ENCODE results near the gene N4BP2L2. TPM values are rescaled to one million over a fixed set of nuclear protein-coding genes. Genes with fewer than 3 reads are reported as not detected.

The N4BP2L2 gene
- total and polyA plus RNA-seq, 2 of the 13 experiments (the other 11 are each of a cell fraction or from before 2014, with no cell fraction given): 58.9 to 81.2 TPM

DNA sequence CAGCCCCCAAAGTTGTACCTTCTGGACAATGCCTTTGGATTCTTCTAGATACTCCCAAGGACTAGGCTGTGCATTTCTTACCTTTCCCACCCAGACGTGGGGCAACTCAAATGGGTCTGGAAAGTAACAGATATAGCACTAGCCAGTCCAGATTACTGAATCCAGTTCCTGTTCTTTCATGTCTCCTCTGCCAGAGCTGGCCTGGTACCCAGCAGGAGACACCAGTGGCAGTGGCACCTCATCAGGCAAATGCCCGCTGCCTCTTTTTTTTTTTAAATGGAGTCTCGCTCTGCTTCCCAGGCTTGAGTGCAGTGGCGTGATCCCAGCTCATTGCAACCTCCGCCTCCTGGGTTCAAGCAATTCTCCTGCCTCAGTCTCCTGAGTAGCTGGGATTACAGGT is 43.2 kb downstream of the N4BP2L2 start:
- Histone ChIP-seq H3K27me3 (ENCODE audit: control insufficient read depth in 1 of 2, insufficient read depth in 2 of 2, low read length in 2 of 2) (no peaks in the 10 kb centered on the region), H3K79me2 (ENCODE audit: insufficient read depth, low read length) (no peaks in the 10 kb centered on the region), H3K9me3 (ENCODE audit: low read length) (no peaks in the 10 kb centered on the region), H3K36me3 (replicated peaks in 1 of 2; ENCODE audit: control insufficient read depth in 1 of 2, insufficient read depth in 2 of 2, low read length in 2 of 2) (no peaks in the 10 kb centered on the region), H3K4me2 (ENCODE audit: low read depth, low read length) (no peak overlapping the region), H3K4me3 (replicated peaks in 1 of 3; ENCODE audit: insufficient read depth in 1 of 3, low read depth in 2 of 3, low read length in 3 of 3) (no peak overlapping the region), H3K4me1 (ENCODE audit: insufficient read depth, low read length) (peaks cover 47% of the 10 kb centered on the region), H3K27ac (ENCODE audit: extremely low read length, insufficient read depth, low read length) (no peak overlapping the region), H2AFZ (ENCODE audit: low read length) (no peak overlapping the region), H4K20me1 (ENCODE audit: insufficient read depth, low read length) (no peaks in the 10 kb centered on the region), H3K9ac (ENCODE audit: insufficient read depth, low read depth, low read length) (no peak overlapping the region)
- no TSS peak for BruUV-seq (replicated peaks)
- ATAC-seq: no peak
- no peak for FAIRE-seq
- TF ChIP-seq KLF15 (CRISPR knock-in tag; IDR thresholded peaks at IDR 0.05; ENCODE audit: borderline replicate concordance) (no peak), HOXD1 (CRISPR knock-in tag; IDR thresholded peaks at IDR 0.05) (no peak), ZNF567 (CRISPR knock-in tag; IDR thresholded peaks at IDR 0.05; ENCODE audit: borderline replicate concordance) (no peak), RXRB (CRISPR knock-in tag; IDR thresholded peaks at IDR 0.05; ENCODE audit: borderline replicate concordance) (no peak), HOXA3 (CRISPR knock-in tag; IDR thresholded peaks at IDR 0.05) (no peak)
- TF ChIP-seq, protein P1, sequence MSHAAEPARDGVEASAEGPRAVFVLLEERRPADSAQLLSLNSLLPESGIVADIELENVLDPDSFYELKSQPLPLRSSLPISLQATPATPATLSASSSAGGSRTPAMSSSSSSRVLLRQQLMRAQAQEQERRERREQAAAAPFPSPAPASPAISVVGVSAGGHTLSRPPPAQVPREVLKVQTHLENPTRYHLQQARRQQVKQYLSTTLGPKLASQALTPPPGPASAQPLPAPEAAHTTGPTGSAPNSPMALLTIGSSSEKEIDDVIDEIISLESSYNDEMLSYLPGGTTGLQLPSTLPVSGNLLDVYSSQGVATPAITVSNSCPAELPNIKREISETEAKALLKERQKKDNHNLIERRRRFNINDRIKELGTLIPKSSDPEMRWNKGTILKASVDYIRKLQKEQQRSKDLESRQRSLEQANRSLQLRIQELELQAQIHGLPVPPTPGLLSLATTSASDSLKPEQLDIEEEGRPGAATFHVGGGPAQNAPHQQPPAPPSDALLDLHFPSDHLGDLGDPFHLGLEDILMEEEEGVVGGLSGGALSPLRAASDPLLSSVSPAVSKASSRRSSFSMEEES (CRISPR knock-in tag; IDR thresholded peaks at IDR 0.05): no peak
- TF ChIP-seq, protein P2, sequence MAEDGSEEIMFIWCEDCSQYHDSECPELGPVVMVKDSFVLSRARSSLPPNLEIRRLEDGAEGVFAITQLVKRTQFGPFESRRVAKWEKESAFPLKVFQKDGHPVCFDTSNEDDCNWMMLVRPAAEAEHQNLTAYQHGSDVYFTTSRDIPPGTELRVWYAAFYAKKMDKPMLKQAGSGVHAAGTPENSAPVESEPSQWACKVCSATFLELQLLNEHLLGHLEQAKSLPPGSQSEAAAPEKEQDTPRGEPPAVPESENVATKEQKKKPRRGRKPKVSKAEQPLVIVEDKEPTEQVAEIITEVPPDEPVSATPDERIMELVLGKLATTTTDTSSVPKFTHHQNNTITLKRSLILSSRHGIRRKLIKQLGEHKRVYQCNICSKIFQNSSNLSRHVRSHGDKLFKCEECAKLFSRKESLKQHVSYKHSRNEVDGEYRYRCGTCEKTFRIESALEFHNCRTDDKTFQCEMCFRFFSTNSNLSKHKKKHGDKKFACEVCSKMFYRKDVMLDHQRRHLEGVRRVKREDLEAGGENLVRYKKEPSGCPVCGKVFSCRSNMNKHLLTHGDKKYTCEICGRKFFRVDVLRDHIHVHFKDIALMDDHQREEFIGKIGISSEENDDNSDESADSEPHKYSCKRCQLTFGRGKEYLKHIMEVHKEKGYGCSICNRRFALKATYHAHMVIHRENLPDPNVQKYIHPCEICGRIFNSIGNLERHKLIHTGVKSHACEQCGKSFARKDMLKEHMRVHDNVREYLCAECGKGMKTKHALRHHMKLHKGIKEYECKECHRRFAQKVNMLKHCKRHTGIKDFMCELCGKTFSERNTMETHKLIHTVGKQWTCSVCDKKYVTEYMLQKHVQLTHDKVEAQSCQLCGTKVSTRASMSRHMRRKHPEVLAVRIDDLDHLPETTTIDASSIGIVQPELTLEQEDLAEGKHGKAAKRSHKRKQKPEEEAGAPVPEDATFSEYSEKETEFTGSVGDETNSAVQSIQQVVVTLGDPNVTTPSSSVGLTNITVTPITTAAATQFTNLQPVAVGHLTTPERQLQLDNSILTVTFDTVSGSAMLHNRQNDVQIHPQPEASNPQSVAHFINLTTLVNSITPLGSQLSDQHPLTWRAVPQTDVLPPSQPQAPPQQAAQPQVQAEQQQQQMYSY (CRISPR knock-in tag; IDR thresholded peaks at IDR 0.05): peak; percentile 94
- TF ChIP-seq, protein P3, sequence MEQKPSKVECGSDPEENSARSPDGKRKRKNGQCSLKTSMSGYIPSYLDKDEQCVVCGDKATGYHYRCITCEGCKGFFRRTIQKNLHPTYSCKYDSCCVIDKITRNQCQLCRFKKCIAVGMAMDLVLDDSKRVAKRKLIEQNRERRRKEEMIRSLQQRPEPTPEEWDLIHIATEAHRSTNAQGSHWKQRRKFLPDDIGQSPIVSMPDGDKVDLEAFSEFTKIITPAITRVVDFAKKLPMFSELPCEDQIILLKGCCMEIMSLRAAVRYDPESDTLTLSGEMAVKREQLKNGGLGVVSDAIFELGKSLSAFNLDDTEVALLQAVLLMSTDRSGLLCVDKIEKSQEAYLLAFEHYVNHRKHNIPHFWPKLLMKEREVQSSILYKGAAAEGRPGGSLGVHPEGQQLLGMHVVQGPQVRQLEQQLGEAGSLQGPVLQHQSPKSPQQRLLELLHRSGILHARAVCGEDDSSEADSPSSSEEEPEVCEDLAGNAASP (CRISPR knock-in tag; IDR thresholded peaks at IDR 0.05; ENCODE audit: borderline replicate concordance): no peak
- in situ Hi-C loops (cut with HindIII; ENCODE audit: extremely low pct_ligation_motif_present, low pct_unique_long_range_greater_than_20kb): no loop called here
- 91% methylated on average over 5 of the region's 5 CpGs for WGBS (ENCODE audit: low lambda C conversion rate)
- intact Hi-C loops (cut with micrococcal nuclease; ENCODE audit: unreplicated experiment): loop anchor here (5.0 kb wide), 1 partner anchor 42 kb away; the partner anchor contains the start of gene N4BP2L2
- ChIA-PET CTCF (ENCODE audit: low intra/inter-chr PET ratio, low total read pairs) (no interaction called here), POLR2A (no interaction called here)
- DNase-seq (ENCODE audit: low spot score): no peak
